GM12892 (cell line): ENCODE data around the gene SLC38A1.

Experiments used
- POLR2A ChIP-seq: IDR thresholded peaks from 2 replicates; pipeline ENCODE4 v1.6.1; 2011; ENCODE audit warnings: low read depth, low read length, control low read depth
- POLR2AphosphoS5 ChIP-seq: IDR thresholded peaks from 2 replicates; pipeline ENCODE4 v1.6.1; 2011; ENCODE audit warnings: low read depth, low read length, control low read depth
- TAF1 ChIP-seq: IDR thresholded peaks from 2 replicates; pipeline ENCODE4 v1.6.1; 2011; ENCODE audit warnings: low read depth, mild to moderate bottlenecking, control low read depth, low read length, borderline replicate concordance

DNA sequence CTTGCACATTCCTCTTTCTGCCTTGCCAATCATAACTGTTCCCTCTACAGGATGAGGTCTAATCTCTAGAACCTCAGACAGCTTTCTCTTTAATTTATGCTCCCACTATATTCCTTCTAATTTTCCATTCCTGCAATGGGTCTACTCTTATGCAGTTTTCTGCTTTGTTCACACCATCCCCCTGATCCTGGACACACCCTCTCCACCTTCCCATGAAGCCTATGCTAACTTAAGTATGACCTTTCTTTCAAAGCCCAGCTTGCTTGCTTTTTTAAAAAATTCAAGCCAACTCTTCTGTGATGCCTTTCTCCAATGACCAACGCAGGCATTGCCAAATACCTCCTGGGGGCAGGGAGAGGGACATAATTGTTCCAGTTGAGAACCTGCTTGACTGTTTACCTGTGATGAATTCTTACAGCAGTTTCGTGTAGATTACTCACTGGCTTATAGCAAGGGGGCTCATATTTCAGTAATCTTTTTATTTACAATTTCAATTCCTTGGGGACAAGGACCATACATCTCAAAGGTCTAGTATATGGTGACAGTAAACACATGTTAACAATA is 7.8 kb downstream of the SLC38A1 start:
- TF ChIP-seq TAF1 (no peak), POLR2AphosphoS5 (no peak), POLR2A (no peak)
